GM12801 (cell line): ENCODE measurements around the gene HIC1.

ENCODE experiments used
- TF ChIP-seq, protein P1 (sequence below): IDR thresholded peaks from one replicate; pipeline ENCODE4 v1.5.1; 2011; ENCODE audit warnings: control low read depth; ENCODE audit not compliant: insufficient read length; ENCODE audit errors: extremely low read depth

The HIC1 gene

DNA sequence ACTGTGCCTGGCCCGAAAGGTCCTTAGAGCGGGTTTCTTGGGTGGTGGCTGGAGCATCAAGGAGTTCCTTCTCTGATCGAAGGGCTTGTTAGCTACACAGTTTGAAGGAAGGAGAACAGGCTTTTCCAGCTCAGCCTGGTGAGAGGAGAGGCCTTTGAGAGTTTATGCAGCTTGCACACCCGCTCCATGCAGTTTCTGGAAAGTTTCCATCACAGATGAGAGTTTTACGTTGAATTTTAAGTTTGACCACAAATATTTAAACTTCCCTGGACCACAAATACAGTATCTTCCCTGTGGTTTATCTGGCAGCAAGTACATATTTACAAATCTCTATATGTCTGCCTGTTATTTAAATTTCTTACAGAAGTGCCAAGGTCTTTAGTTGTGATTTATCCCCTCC, 56.8 kb downstream of the HIC1 start:
- TF ChIP-seq, protein P1, sequence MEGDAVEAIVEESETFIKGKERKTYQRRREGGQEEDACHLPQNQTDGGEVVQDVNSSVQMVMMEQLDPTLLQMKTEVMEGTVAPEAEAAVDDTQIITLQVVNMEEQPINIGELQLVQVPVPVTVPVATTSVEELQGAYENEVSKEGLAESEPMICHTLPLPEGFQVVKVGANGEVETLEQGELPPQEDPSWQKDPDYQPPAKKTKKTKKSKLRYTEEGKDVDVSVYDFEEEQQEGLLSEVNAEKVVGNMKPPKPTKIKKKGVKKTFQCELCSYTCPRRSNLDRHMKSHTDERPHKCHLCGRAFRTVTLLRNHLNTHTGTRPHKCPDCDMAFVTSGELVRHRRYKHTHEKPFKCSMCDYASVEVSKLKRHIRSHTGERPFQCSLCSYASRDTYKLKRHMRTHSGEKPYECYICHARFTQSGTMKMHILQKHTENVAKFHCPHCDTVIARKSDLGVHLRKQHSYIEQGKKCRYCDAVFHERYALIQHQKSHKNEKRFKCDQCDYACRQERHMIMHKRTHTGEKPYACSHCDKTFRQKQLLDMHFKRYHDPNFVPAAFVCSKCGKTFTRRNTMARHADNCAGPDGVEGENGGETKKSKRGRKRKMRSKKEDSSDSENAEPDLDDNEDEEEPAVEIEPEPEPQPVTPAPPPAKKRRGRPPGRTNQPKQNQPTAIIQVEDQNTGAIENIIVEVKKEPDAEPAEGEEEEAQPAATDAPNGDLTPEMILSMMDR, result no peak
